MV-4-11 (cell line): Measurements from ENCODE around the gene PI16.

Source experiments
- DNase-seq: peaks from one replicate; lab custom pipeline; 2025; lab: John Stamatoyannopoulos, UW

The PI16 gene

GRCh38 chr6:36999751-37000125, 45.2 kb downstream of the PI16 start:
- no peak for DNase-seq

GRCh38 chr6:37004044-37004980, 49.8 kb downstream of the PI16 start:
- DNase-seq, result no peak

GRCh38 chr6:37005061-37005810, 50.7 kb downstream of the PI16 start, which contains the start of gene FGD2:
TSS of gene FGD2 (plus strand) at chr6:37005655. CDS start at chr6:37005818, 163 bp downstream.
- peak; percentile 91 for DNase-seq

GRCh38 chr6:37005827-37006567, 51.5 kb downstream of the PI16 start:
- DNase-seq, result peak; percentile 75

GRCh38 chr6:37006793-37007339, 52.3 kb downstream of the PI16 start:
- DNase-seq, result no peak

- DNase-seq, result peak; percentile 94
These were observed 53.0 kb downstream of the PI16 start for GRCh38 chr6:37007340-37008043.

- peak; percentile 78 for DNase-seq
These were observed 54.2 kb downstream of the PI16 start for GRCh38 chr6:37008484-37009465.

GRCh38 chr6:37010402-37010892, 55.9 kb downstream of the PI16 start:
- DNase-seq, result no peak

- DNase-seq, result peak; percentile 73
These were observed 57.3 kb downstream of the PI16 start for GRCh38 chr6:37011656-37012378.

- DNase-seq, result no peak
These were observed 59.3 kb downstream of the PI16 start for GRCh38 chr6:37013516-37014491.
